GM18526 (cell line): Measurements from ENCODE around the gene QKI.

Experiments used
- POLR2A ChIP-seq: IDR thresholded peaks from 3 replicates; pipeline ENCODE4 v1.6.1; 2011; ENCODE audit not compliant: insufficient read length; ENCODE audit errors: extremely low read depth

QKI gene

DNA sequence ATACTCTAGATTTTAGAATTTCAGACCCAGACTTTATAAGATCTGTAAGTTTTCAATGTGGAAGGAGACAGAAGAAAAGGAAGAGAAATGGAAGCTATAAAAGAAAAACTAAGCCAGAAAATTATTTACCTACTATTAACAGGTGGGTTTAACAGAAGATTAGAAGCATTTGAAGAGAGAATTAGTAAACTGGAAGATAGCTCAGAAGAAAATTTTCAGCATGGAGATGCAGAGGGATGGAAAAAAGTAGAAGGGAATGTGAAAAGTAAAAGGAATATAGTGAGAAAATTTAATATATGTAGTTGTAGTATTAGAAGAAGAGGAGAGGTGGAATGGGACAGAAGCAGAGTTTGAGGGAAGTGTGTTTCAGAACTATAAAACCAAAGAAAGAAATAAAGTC is 56.1 kb downstream of the QKI start:
- TF ChIP-seq POLR2A = no peak

DNA sequence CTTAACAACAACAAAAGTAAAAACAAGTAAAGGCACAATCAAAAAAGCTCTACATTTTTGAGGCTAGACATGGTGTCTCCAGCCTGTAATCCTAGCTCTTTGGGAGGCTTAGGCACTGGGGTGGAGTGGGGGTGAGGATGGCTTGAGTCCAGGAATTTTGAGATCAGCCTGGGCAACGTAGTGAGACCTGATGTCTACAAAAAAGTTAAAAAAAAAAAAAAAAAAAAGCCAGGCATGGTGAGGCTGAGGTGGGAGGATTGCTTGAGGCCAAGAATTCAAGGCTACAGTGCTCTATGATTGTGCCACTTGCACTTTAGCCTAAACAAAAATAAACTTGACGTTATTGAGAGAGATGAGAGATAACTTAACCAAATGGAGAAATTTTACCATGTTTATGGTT is 60.1 kb downstream of the QKI start:
- no peak for TF ChIP-seq POLR2A

DNA sequence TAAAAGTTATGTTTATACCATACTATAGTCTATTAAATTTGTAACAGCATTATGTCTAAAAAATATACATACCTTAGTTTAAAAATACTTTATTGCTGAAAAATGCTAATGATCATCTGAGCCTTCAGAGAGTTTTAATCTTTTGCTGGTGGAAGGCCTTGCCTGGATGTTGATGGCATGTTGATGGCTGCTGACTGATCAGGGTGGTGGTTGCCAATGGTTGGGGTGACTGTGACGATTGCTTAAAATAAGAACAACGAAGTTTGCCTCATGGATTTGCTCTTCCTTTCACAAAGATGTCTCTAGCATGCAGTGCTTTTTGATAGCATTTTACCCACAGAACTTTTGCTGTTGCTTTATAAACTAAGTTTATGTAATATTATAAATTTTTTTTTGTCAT is 68.6 kb downstream of the QKI start:
- no peak for TF ChIP-seq POLR2A

DNA sequence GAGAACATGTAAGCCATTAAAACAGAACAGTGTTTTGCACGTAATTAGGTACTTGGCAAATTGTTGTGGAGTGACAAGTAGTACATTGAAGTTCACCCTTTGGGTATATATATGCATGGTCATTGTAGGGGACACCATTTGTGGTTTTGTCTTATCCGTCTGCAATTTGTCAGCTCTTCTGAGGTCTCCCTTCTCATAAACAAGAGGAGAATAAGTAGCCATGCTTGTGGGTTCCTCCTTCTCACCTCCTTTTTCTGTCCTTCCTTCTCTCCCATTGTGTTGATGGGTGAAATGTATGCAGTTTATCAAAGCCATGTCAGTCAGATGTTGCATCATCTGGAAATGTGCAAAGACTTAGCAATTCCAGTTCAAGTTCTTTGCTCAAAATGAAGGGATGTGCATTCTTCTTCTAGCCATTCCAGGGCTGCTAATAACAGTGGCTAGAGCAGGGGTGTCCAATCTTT is 70.9 kb downstream of the QKI start:
- TF ChIP-seq POLR2A = no peak

DNA sequence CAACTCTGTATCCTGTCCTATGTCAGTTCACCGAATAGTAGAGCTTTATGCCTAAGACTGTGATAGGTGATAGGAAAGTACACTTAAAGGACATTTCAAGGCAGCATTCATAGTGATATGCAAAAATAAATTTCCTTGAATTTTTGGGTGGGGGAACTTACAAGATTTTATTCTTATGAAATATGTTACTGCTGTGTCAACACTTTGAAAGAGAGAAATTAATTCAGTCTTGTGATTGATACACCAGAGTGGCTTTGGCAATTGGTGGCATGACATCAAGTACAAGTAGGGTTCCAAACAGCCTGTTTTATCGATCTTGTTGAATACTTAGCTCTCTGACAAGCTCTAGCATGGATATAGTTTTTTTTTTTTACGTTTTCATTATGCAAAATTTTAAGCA is 72.3 kb downstream of the QKI start:
- TF ChIP-seq POLR2A = no peak

DNA sequence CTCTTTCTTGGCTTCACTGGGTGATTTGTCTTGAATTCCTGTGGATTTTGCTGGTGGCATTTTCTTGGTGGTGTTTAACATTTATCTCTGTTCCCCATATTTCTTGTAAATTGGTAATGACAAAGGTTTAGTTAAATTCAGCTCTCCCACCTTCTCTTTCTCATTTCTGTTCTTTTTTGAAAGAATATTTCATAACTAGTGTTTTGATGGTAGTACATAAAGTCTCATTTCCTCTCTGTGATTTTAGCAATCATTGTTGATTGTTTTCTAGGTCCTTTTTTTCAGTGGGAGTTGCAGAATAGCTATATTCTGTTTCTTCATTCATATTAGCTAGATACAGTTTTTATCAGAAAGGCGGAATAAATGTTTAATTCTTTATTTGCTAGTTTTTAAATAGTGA is 73.1 kb downstream of the QKI start:
- no peak for TF ChIP-seq POLR2A

DNA sequence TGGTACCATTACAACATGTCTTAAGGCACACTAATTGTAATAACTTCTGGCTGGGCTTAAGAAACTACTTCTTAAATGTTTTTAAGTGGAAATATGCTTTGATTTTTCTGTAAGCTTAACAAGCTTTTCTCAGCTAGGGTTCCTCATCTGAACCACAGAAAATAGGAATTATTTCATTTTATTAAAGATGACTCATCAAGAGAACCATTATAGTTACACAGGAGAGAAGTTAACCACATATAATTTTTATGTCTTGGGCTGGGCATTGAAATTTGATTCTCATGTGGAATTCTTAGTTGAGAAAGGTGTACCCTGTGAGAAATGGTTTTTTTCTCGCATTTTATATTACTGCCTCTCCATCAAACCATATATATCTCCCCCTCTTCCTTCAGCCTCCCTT is 75.1 kb downstream of the QKI start:
- no peak for TF ChIP-seq POLR2A

DNA sequence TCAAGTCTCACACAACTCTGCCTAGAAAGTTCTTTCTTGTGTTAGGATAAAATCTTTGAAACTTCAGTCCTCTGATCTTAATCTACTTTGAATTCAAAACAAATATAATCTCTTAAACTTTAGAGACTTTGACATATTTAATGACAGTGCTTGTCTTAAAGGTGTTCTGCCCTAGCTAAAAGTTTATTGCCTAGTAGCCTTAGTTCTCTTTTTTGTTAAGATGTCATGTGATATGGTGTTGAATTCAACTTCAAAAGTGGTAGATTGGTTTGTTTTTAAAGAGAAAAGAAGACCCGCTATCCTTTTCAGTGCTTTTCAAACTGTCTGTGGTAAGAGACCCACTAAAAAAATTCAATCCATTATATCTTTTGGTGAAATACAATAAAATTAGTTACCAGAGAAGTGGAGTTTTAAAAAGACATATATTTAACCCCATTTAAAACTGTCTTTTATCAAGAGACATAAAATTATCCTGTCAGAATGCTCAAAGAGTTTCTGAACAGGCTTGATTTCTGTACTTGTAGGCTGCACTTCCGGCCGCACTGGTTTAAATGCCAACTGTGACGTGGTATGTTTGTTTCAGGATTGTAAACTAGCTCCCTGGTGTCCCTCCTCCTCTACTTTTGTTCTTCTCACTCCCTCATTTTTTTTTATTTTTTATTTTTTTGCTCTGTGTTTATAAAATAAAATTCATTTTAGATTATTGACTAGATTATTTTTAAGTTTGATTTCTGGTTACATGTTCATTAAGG is 76.5 kb downstream of the QKI start:
- TF ChIP-seq POLR2A = no peak

DNA sequence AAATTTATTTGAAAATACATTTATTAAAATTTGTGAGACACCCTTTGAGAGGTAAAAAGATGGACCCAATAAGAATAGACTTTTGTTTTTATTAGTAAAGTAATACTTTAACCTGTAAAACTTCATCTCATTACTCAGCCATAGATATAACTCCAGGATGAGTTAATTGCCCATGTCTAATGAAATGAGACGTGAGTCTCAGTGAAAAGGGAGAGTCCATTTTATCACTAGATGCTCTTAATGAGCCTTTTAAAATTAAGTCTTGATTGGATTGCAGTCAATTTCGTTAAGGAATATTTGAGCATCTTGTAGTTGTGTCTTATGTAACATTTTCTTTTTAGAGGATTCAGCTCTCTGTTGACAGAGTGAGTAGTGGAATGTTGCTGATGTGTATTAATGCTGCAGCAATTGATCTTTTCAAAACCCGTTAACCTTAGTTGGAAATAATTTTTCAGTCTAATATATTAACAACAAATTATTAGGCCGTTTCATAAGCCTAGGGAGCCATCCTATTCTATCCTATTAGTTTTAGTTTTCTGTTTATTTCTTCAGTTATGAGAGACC is 77.3 kb downstream of the QKI start:
- no peak for TF ChIP-seq POLR2A

DNA sequence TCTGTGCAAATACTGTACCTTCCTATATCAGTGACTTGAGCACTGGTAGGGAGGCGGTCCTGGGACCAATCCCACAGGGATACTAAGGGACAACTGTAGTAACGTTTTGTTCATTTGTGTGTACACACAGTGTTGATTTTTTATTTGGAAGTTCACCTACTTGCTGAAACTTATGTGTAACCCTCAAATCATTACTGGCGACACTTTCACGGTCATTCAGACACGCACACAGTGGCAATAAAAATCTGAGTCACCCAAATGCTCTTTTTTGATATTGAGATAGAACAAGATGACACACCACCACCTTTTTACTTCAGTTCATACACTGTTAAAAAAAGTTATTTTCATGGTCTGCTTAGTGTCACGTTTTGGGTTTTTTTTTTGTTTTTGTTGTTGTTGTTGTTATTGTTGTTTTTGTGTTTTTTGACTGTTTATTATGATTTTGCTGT is 79.8 kb downstream of the QKI start:
- TF ChIP-seq POLR2A = no peak

DNA sequence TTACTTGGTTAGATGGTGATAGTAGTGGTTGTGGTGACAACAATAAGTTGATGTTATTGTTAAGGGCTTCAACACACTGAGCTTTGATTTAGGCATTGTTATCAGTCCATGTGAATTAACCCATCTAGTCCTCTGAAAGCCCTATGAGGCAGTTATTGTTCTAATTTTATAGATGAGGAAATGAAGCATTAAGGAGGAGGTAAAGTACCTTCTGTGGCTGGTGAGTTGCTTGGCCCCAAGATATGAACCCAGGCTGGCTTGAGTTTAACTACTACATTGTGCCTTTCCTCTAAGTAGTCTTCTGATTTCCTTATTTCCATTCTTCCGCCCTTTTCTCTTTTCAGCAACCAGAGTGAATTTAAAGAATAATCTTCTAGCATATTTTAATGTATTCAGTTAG is 81.7 kb downstream of the QKI start:
- TF ChIP-seq POLR2A = no peak

DNA sequence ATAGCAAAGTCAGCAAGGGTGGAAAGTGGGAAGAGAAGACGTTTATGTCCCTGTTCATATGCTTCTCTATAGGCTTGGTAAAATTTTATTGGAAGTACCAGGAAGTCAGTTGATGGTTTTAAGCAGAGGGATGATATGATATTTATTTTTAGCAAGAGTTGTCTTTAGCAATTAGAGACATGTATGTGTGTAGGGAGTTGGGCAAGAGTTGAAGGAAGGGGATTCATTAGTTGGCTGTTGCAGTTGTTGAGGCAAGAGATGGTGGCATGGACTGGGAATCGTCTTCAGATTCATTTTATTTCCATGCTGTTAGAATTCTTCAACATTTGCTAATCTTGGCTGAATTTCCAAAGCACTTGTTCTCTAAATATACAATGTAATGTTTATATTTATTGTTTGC is 85.6 kb downstream of the QKI start:
- no peak for TF ChIP-seq POLR2A

DNA sequence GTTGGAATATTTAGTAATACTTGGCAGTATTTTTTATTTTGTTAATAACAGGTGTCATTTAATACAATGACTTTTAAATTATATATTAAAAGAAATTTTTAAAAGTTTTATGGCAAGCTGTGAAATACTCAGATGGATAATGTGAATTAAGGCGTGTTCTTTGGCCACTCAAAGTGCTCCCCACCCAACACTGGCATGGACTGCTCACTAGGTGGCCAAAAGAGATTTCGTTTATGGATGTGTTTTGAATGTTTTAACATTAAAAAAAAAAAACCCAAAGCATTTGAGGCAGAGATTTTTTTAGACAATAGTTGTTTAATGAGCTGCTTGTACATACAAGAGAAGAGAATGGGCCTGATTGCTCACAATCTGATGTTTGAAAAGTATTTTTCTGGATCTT is 86.5 kb downstream of the QKI start:
- TF ChIP-seq POLR2A = no peak

DNA sequence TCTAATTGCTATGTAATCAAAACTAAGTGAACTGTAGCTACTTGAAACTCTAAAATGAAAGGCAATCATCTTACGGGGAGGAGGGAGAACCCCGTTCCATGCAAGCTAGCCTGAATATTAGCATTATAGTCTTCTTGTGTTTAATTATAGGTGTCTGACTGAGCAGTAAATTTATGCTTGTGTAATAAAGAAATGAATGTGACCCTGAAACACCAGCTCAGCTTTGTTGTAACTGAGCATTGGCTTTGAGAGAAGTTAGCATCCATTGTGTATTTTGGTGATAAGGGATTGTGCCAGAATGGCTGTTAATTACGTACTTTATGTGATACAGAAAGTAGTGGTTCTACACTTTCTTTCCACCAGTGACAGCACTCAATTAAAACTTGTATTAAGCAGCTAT is 86.9 kb downstream of the QKI start:
- TF ChIP-seq POLR2A = no peak

DNA sequence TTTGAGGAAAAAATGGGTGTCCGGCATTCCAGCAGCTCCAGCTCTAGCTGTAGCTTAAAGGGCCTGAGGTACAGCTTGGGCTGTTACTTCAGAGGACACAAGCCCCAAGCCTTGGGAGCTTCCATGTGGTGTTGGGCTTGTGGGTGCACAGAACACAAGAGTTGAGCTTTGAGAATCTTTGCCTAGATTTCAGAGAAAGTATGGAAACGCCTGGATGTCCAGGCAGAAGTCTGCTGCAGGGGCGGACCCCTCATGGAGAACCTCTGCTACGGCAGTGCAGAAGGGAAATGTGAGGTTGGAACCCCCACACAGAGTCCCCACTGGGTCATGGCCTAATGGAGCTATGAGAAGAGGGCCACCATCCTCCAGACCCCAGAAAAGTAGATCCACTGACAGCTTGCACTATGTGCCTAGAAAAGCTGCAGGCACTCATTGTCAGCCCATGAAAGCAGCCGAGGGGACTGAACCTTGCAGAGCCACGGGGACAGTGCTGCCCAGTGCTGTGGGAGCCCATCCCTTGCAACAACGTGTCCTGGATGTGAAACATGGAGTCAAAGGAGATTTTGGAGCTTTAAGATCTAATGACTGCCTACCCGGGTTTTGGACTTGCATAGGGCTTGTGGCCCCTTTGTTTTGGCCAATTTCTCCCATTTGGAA is 90.6 kb downstream of the QKI start:
- TF ChIP-seq POLR2A = no peak

DNA sequence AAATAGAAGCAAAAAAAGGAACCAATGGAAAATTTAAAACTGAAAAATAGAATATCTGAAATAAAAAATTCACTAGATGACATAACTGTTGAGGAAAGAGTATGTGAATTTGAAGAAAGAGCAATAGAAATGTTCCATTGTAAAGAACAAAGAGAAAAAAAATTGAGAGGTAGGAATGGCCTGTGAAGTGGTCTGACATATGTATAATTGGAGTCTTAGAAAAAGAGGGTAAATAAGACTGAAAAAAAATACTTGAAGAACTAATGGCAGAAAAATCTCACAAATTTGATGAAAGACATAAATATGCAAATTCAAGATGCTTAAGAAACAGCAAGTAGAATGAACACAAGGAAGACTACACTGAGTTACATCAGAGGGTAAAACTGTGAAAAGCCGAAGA is 93.4 kb downstream of the QKI start:
- TF ChIP-seq POLR2A = no peak
